ENCODE data around the gene NAALADL2.

Gene NAALADL2

GRCh38 chr3:175484666-175485065 is 625.5 kb downstream of the NAALADL2 start:
- no peak for TF ChIP-seq EZH2phosphoT487 (IDR thresholded peaks at IDR 0.05; ENCODE audit: low read depth)
- no peak for TF ChIP-seq CTCF (IDR thresholded peaks at IDR 0.05; ENCODE audit: low read depth, low read length)
- Histone ChIP-seq H2AFZ (ENCODE audit: low read depth, low read length) (no peak overlapping the region), H3K27me3 (ENCODE audit: low read depth, low read length) (no peaks in the 10 kb centered on the region), H3K27ac (ENCODE audit: low read length) (peak overlapping the region; percentile 9), H3K79me2 (ENCODE audit: low read length) (no peaks in the 10 kb centered on the region), H3K4me1 (ENCODE audit: low read length) (peaks cover 59% of the 10 kb centered on the region), H3K4me3 (ENCODE audit: low read length) (no peak overlapping the region), H3K36me3 (replicated peaks; ENCODE audit: low read depth, low read length) (no peaks in the 10 kb centered on the region), H3K9ac (ENCODE audit: low read length) (no peak overlapping the region), H3K9me3 (ENCODE audit: insufficient read depth, low read length) (no peaks in the 10 kb centered on the region), H3K4me2 (ENCODE audit: low read length) (peak overlapping the region; percentile 70), H4K20me1 (ENCODE audit: insufficient read depth, low read length) (no peaks in the 10 kb centered on the region)

GRCh38 chr3:175485436-175485835 is 626.3 kb downstream of the NAALADL2 start:
- TF ChIP-seq EZH2phosphoT487 (IDR thresholded peaks at IDR 0.05; ENCODE audit: low read depth) (no peak), CTCF (IDR thresholded peaks at IDR 0.05; ENCODE audit: low read depth, low read length) (no peak)
- Histone ChIP-seq H4K20me1 (ENCODE audit: insufficient read depth, low read length) (no peaks in the 10 kb centered on the region), H3K4me2 (ENCODE audit: low read length) (peak overlapping the region; percentile 70), H3K79me2 (ENCODE audit: low read length) (no peaks in the 10 kb centered on the region), H3K36me3 (replicated peaks; ENCODE audit: low read depth, low read length) (no peaks in the 10 kb centered on the region), H3K4me3 (ENCODE audit: low read length) (no peak overlapping the region), H3K27me3 (ENCODE audit: low read depth, low read length) (no peaks in the 10 kb centered on the region), H3K9ac (ENCODE audit: low read length) (peak overlapping the region; percentile 22; the same call in 1 of the 2 replicates), H3K27ac (ENCODE audit: low read length) (peak overlapping the region; percentile 82), H2AFZ (ENCODE audit: low read depth, low read length) (no peak overlapping the region), H3K4me1 (ENCODE audit: low read length) (peaks cover 65% of the 10 kb centered on the region), H3K9me3 (ENCODE audit: insufficient read depth, low read length) (no peaks in the 10 kb centered on the region)

GRCh38 chr3:175486255-175486654 is 627.1 kb downstream of the NAALADL2 start:
- Histone ChIP-seq H3K27ac (ENCODE audit: low read length) (peak overlapping the region; percentile 82), H3K4me2 (ENCODE audit: low read length) (peak overlapping the region; percentile 70), H2AFZ (ENCODE audit: low read depth, low read length) (peak overlapping the region; percentile 48), H3K4me3 (ENCODE audit: low read length) (peak overlapping the region; percentile 41), H3K9ac (ENCODE audit: low read length) (peak overlapping the region; percentile 46), H3K9me3 (ENCODE audit: insufficient read depth, low read length) (no peaks in the 10 kb centered on the region), H3K36me3 (replicated peaks; ENCODE audit: low read depth, low read length) (no peaks in the 10 kb centered on the region), H3K4me1 (ENCODE audit: low read length) (peaks cover 69% of the 10 kb centered on the region), H4K20me1 (ENCODE audit: insufficient read depth, low read length) (no peaks in the 10 kb centered on the region), H3K27me3 (ENCODE audit: low read depth, low read length) (no peaks in the 10 kb centered on the region), H3K79me2 (ENCODE audit: low read length) (no peaks in the 10 kb centered on the region)
- TF ChIP-seq EZH2phosphoT487 (IDR thresholded peaks at IDR 0.05; ENCODE audit: low read depth) (no peak), CTCF (IDR thresholded peaks at IDR 0.05; ENCODE audit: low read depth, low read length) (no peak)

- Histone ChIP-seq H3K4me1 (ENCODE audit: low read length) (peaks cover 64% of the 10 kb centered on the region), H3K9ac (ENCODE audit: low read length) (peak overlapping the region; percentile 45; the same call in 1 of the 2 replicates), H3K79me2 (ENCODE audit: low read length) (no peaks in the 10 kb centered on the region), H2AFZ (ENCODE audit: low read depth, low read length) (no peak overlapping the region), H4K20me1 (ENCODE audit: insufficient read depth, low read length) (no peaks in the 10 kb centered on the region), H3K4me3 (ENCODE audit: low read length) (peak overlapping the region; percentile 35), H3K27me3 (ENCODE audit: low read depth, low read length) (no peaks in the 10 kb centered on the region), H3K27ac (ENCODE audit: low read length) (peak overlapping the region; percentile 84), H3K36me3 (replicated peaks; ENCODE audit: low read depth, low read length) (no peaks in the 10 kb centered on the region), H3K4me2 (ENCODE audit: low read length) (peak overlapping the region; percentile 45), H3K9me3 (ENCODE audit: insufficient read depth, low read length) (no peaks in the 10 kb centered on the region)
- TF ChIP-seq EZH2phosphoT487 (IDR thresholded peaks at IDR 0.05; ENCODE audit: low read depth): no peak
- TF ChIP-seq CTCF (IDR thresholded peaks at IDR 0.05; ENCODE audit: low read depth, low read length): no peak
Measured at GRCh38 chr3:175489406-175489805, 630.3 kb downstream of the NAALADL2 start.

All from OCI-LY3 (cell line).